Measurements from ENCODE around the gene FLNB. TPM values are rescaled to one million over a fixed set of nuclear protein-coding genes. Genes with fewer than 3 reads are reported as not detected.

Gene FLNB
- total and polyA plus RNA-seq, 2 of the 4 experiments (the other 2 are of a cell fraction) = 78.0 to 136 TPM

DNA sequence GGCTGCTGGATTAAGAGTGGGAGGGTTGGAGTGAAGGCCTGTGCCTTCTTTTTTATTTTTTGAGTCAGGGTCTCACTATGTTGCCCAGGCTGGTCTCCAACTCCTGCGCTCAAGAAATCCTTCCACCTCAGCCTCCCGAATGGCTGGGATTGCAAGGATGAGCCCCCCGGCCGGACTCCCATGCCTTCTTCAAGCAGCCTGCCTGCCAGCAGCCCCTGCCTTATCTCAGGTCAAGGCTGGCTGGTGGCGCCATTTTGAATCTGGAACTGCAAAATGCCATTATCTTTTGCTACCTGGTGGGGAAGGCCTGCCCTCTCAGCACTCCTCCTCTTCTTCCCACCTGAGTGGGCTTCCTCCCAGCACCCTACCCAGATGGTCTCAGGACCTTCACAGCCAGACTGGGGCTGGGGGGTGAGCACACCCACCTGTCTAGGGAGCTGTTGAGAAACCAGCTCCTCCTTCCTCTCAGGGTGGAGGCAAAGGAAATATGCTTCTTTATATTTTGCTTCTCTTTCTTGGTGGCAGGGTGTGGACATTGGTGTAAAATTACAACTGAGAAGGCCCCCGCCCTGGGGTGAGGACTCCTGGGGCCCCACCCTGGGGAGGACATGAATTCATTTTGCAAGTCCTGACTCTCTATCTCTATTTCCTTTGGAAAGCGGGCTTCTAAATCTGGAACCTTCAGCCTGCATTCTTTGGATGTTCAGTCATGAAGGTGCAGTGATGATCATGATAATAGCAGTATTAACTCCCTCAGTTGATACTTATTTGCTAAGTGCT, 7.7 kb upstream of the FLNB start:
- Histone ChIP-seq H2BK5ac (ENCODE audit: low read depth, low read length, poor library complexity, severe bottlenecking) (no peak overlapping the region), H4K20me1 (ENCODE audit: insufficient read depth, low read length) (no peaks in the 10 kb centered on the region), H3K9me1 (ENCODE audit: insufficient read depth, low read length) (peaks cover 10% of the 10 kb centered on the region), H3K14ac (replicated peaks; ENCODE audit: low read depth, low read length) (peak overlapping the region; percentile 57; the same call in 1 of the 2 replicates), H3K4ac (ENCODE audit: low read depth, low read length) (peak overlapping the region; percentile 37; the same call in 1 of the 2 replicates), H4K5ac (ENCODE audit: low read depth, low read length) (no peak overlapping the region), H3K27me3 (ENCODE audit: control insufficient read depth, insufficient read depth, low read length) (no peaks in the 10 kb centered on the region), H4K91ac (ENCODE audit: insufficient read depth, low read depth, low read length) (0 out of 2 replicates have a peak overlapping the region, but pooled peaks have one; percentile 33), H3K4me2 (ENCODE audit: low read depth, low read length) (no peak overlapping the region), H3K4me3 (ENCODE audit: insufficient read depth, low read depth, low read length) (no peak overlapping the region), H2BK15ac (ENCODE audit: low read depth, low read length) (no peak overlapping the region), H3K27ac (ENCODE audit: insufficient read depth, low read length) (no peak overlapping the region), H3K4me1 (ENCODE audit: control insufficient read depth, insufficient read depth, low read length) (peaks cover 5% of the 10 kb centered on the region), H2AK5ac (ENCODE audit: low read depth, low read length) (peak overlapping the region; percentile 67), H2AFZ (replicated peaks; ENCODE audit: low read length, poor library complexity) (peak overlapping the region; percentile 68), H3K56ac (ENCODE audit: extremely low read depth, insufficient read depth, low read length) (no peak overlapping the region), H3K9ac (ENCODE audit: low read depth, low read length) (no peak overlapping the region), H3K9me3 (ENCODE audit: control insufficient read depth, insufficient read depth, low read length) (no peaks in the 10 kb centered on the region), H2AK9ac (replicated peaks; ENCODE audit: low read depth, low read length, poor library complexity) (peak overlapping the region; percentile 68), H4K8ac (ENCODE audit: low read depth in 2 of 2, low read length in 2 of 2) (no peak overlapping the region), H2BK120ac (ENCODE audit: low read depth, low read length) (no peak overlapping the region), H3K18ac (ENCODE audit: low read depth, low read length) (no peak overlapping the region), H3K79me1 (ENCODE audit: low read depth in 1 of 2, low read length in 2 of 2) (no peaks in the 10 kb centered on the region), H3K23ac (ENCODE audit: low read depth, low read length) (peak overlapping the region; percentile 40; the same call in 1 of the 2 replicates), H3K36me3 (ENCODE audit: control insufficient read depth, insufficient read depth, low read length) (no peaks in the 10 kb centered on the region), H2BK20ac (ENCODE audit: low read depth, low read length) (no peak overlapping the region)
- intact Hi-C loops (cut with micrococcal nuclease) = no loop called here
- BruUV-seq (replicated peaks) = no TSS peak
- POLR2A ChIA-PET (ENCODE audit: unreplicated experiment) = no interaction called here
- WGBS, 2 experiments (ENCODE audit: extremely low coverage in 2 of 2, insufficient read length in 1 of 2) = 100% methylated on average over 2 of the region's 7 CpGs; no CpG with 5 or more reads in 1 of the 2 experiments
- dilution Hi-C loops (cut with HindIII; ENCODE audit: low sequenced_read_pairs, unreplicated experiment) = no loop called here
- no peak for DNase-seq
- CTCF ChIA-PET = no interaction called here
- in situ Hi-C loops (cut with MboI; ENCODE audit: low sequenced_read_pairs) = loop anchor here (10.0 kb wide), 1 partner anchor 304 kb away; the partner anchor contains the start of genes HTD2 and RPP14
- ATAC-seq (ENCODE audit: low read depth) = no peak
- TF ChIP-seq FOS (IDR thresholded peaks at IDR 0.05; ENCODE audit: low read depth, low read length) (no peak), POLR2A (IDR thresholded peaks at IDR 0.05; ENCODE audit: low read depth, low read length) (no peak), MAFK (IDR thresholded peaks at IDR 0.05; ENCODE audit: low read depth, low read length) (no peak), SMC3 (IDR thresholded peaks at IDR 0.05; ENCODE audit: low read depth, low read length) (no peak), RAD21 (IDR thresholded peaks at IDR 0.05; ENCODE audit: low read length) (no peak), MXI1 (IDR thresholded peaks at IDR 0.05; ENCODE audit: borderline replicate concordance, low read depth, low read length) (no peak), CEBPB (IDR thresholded peaks at IDR 0.05; ENCODE audit: low read depth, low read length) (no peak), NFE2L2 (IDR thresholded peaks at IDR 0.05; ENCODE audit: low read depth, low read length) (no peak), MAZ (IDR thresholded peaks at IDR 0.05; ENCODE audit: borderline replicate concordance, low read depth, low read length) (no peak), RFX5 (IDR thresholded peaks at IDR 0.05; ENCODE audit: low read depth, low read length) (no peak), RCOR1 (IDR thresholded peaks at IDR 0.05; ENCODE audit: insufficient replicate concordance, low read length) (no peak), BHLHE40 (IDR thresholded peaks at IDR 0.05; ENCODE audit: low read depth, low read length) (no peak)
- TF ChIP-seq, protein P1, sequence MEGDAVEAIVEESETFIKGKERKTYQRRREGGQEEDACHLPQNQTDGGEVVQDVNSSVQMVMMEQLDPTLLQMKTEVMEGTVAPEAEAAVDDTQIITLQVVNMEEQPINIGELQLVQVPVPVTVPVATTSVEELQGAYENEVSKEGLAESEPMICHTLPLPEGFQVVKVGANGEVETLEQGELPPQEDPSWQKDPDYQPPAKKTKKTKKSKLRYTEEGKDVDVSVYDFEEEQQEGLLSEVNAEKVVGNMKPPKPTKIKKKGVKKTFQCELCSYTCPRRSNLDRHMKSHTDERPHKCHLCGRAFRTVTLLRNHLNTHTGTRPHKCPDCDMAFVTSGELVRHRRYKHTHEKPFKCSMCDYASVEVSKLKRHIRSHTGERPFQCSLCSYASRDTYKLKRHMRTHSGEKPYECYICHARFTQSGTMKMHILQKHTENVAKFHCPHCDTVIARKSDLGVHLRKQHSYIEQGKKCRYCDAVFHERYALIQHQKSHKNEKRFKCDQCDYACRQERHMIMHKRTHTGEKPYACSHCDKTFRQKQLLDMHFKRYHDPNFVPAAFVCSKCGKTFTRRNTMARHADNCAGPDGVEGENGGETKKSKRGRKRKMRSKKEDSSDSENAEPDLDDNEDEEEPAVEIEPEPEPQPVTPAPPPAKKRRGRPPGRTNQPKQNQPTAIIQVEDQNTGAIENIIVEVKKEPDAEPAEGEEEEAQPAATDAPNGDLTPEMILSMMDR (conservative IDR thresholded peaks at IDR 0.05; ENCODE audit: low read depth, low read length) = no peak
- TF ChIP-seq, protein P2, sequence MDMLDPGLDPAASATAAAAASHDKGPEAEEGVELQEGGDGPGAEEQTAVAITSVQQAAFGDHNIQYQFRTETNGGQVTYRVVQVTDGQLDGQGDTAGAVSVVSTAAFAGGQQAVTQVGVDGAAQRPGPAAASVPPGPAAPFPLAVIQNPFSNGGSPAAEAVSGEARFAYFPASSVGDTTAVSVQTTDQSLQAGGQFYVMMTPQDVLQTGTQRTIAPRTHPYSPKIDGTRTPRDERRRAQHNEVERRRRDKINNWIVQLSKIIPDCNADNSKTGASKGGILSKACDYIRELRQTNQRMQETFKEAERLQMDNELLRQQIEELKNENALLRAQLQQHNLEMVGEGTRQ (IDR thresholded peaks at IDR 0.05; ENCODE audit: low read depth, low read length) = no peak
- TF ChIP-seq, protein P3, sequence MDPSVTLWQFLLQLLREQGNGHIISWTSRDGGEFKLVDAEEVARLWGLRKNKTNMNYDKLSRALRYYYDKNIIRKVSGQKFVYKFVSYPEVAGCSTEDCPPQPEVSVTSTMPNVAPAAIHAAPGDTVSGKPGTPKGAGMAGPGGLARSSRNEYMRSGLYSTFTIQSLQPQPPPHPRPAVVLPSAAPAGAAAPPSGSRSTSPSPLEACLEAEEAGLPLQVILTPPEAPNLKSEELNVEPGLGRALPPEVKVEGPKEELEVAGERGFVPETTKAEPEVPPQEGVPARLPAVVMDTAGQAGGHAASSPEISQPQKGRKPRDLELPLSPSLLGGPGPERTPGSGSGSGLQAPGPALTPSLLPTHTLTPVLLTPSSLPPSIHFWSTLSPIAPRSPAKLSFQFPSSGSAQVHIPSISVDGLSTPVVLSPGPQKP (IDR thresholded peaks at IDR 0.05; ENCODE audit: borderline replicate concordance, low read depth, low read length) = no peak
